ENCODE data around the gene MEIOSIN.

Gene MEIOSIN

DNA sequence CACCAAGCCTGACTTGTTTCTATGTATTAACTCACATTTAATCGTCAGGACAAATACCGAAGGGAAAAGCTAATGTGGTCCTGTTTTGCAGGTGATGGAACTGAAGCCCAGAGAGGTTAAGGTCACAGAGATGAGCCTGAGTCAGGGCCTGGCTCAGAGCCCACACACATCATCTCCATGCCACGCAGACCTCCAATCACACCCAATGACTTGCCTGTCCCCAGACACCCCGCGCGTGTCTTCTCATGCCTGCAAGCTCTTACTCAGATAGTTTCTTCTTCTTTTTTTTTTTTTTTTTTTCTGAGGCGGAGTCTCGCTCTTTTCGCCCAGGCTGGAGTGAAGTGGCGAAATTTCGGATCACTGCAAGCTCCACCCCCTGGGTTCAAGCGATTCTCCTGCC is 19.4 kb downstream of the MEIOSIN start:
- Histone ChIP-seq H3K36me3 (ENCODE audit: insufficient read depth, low read length) (no peaks in the 10 kb centered on the region), H3K79me2 (ENCODE audit: insufficient read depth, low read length) (no peaks in the 10 kb centered on the region), H3K27ac (ENCODE audit: low read length) (no peak overlapping the region), H3K4me3 (ENCODE audit: low read depth in 1 of 2, low read length in 2 of 2) (no peak overlapping the region), H3K9ac (ENCODE audit: low read depth, low read length) (no peak overlapping the region), H3K9me3 (ENCODE audit: insufficient read depth, low read length, severe bottlenecking) (no peaks in the 10 kb centered on the region), H3K4me1 (ENCODE audit: insufficient read depth, low read length) (no peaks in the 10 kb centered on the region), H2AFZ (ENCODE audit: low read depth, low read length) (no peak overlapping the region), H3K4me2 (ENCODE audit: insufficient read depth, low read length) (no peak overlapping the region), H3K27me3 (ENCODE audit: insufficient read depth, low read length, poor library complexity) (no peaks in the 10 kb centered on the region), H4K20me1 (ENCODE audit: insufficient read depth, low read length) (no peaks in the 10 kb centered on the region)
- ATAC-seq (ENCODE audit: insufficient read depth, low read depth) (no peak), DNase-seq (no peak)
- TF ChIP-seq EZH2 (IDR thresholded peaks at IDR 0.05; ENCODE audit: borderline replicate concordance, low read depth, low read length, severe bottlenecking) (no peak), CTCF (IDR thresholded peaks at IDR 0.05; ENCODE audit: borderline replicate concordance, extremely low read depth, low read length, poor library complexity, severe bottlenecking) (no peak)

GRCh38 chr19:45753548-45753947 is 20.3 kb downstream of the MEIOSIN start:
- DNase-seq (no peak), ATAC-seq (ENCODE audit: insufficient read depth, low read depth) (no peak)
- no peak overlapping the region for H3K9ac ChIP-seq (ENCODE audit: low read depth, low read length)
- no peaks in the 10 kb centered on the region for H3K4me1 ChIP-seq (ENCODE audit: insufficient read depth, low read length)
- no peaks in the 10 kb centered on the region for H3K9me3 ChIP-seq (ENCODE audit: insufficient read depth, low read length, severe bottlenecking)
- H3K27me3 ChIP-seq (ENCODE audit: insufficient read depth, low read length, poor library complexity) = no peaks in the 10 kb centered on the region
- H4K20me1 ChIP-seq (ENCODE audit: insufficient read depth, low read length) = no peaks in the 10 kb centered on the region
- H3K79me2 ChIP-seq (ENCODE audit: insufficient read depth, low read length) = no peaks in the 10 kb centered on the region
- H2AFZ ChIP-seq (ENCODE audit: low read depth, low read length) = no peak overlapping the region
- H3K36me3 ChIP-seq (ENCODE audit: insufficient read depth, low read length) = no peaks in the 10 kb centered on the region
- H3K4me3 ChIP-seq (ENCODE audit: low read depth in 1 of 2, low read length in 2 of 2) = no peak overlapping the region
- no peak overlapping the region for H3K4me2 ChIP-seq (ENCODE audit: insufficient read depth, low read length)
- no peak for TF ChIP-seq EZH2 (IDR thresholded peaks at IDR 0.05; ENCODE audit: borderline replicate concordance, low read depth, low read length, severe bottlenecking)
- TF ChIP-seq CTCF (IDR thresholded peaks at IDR 0.05; ENCODE audit: borderline replicate concordance, extremely low read depth, low read length, poor library complexity, severe bottlenecking) = no peak
- no peak overlapping the region for H3K27ac ChIP-seq (ENCODE audit: low read length)

GRCh38 chr19:45754323-45754722 is 21.1 kb downstream of the MEIOSIN start:
- no peaks in the 10 kb centered on the region for H3K79me2 ChIP-seq (ENCODE audit: insufficient read depth, low read length)
- no peak overlapping the region for H3K4me3 ChIP-seq (ENCODE audit: low read depth in 1 of 2, low read length in 2 of 2)
- H2AFZ ChIP-seq (ENCODE audit: low read depth, low read length) = no peak overlapping the region
- no peaks in the 10 kb centered on the region for H3K36me3 ChIP-seq (ENCODE audit: insufficient read depth, low read length)
- no peak overlapping the region for H3K9ac ChIP-seq (ENCODE audit: low read depth, low read length)
- H3K4me1 ChIP-seq (ENCODE audit: insufficient read depth, low read length) = no peaks in the 10 kb centered on the region
- no peak for DNase-seq
- TF ChIP-seq CTCF (IDR thresholded peaks at IDR 0.05; ENCODE audit: borderline replicate concordance, extremely low read depth, low read length, poor library complexity, severe bottlenecking) (no peak), EZH2 (IDR thresholded peaks at IDR 0.05; ENCODE audit: borderline replicate concordance, low read depth, low read length, severe bottlenecking) (no peak)
- no peak overlapping the region for H3K27ac ChIP-seq (ENCODE audit: low read length)
- ATAC-seq (ENCODE audit: insufficient read depth, low read depth) = no peak
- no peak overlapping the region for H3K4me2 ChIP-seq (ENCODE audit: insufficient read depth, low read length)
- H3K9me3 ChIP-seq (ENCODE audit: insufficient read depth, low read length, severe bottlenecking) = no peaks in the 10 kb centered on the region
- H4K20me1 ChIP-seq (ENCODE audit: insufficient read depth, low read length) = no peaks in the 10 kb centered on the region; the same call in 1 of the 2 replicates
- no peaks in the 10 kb centered on the region for H3K27me3 ChIP-seq (ENCODE audit: insufficient read depth, low read length, poor library complexity)

GRCh38 chr19:45757695-45758094 is 24.5 kb downstream of the MEIOSIN start:
- H3K27me3 ChIP-seq (ENCODE audit: insufficient read depth, low read length, poor library complexity) = no peaks in the 10 kb centered on the region
- no peak overlapping the region for H3K4me3 ChIP-seq (ENCODE audit: low read depth in 1 of 2, low read length in 2 of 2)
- H3K27ac ChIP-seq (ENCODE audit: low read length) = no peak overlapping the region
- H4K20me1 ChIP-seq (ENCODE audit: insufficient read depth, low read length) = no peaks in the 10 kb centered on the region; the same call in 1 of the 2 replicates
- DNase-seq (no peak), ATAC-seq (ENCODE audit: insufficient read depth, low read depth) (no peak)
- no peaks in the 10 kb centered on the region for H3K4me1 ChIP-seq (ENCODE audit: insufficient read depth, low read length)
- H2AFZ ChIP-seq (ENCODE audit: low read depth, low read length) = no peak overlapping the region
- H3K4me2 ChIP-seq (ENCODE audit: insufficient read depth, low read length) = no peak overlapping the region
- H3K9me3 ChIP-seq (ENCODE audit: insufficient read depth, low read length, severe bottlenecking) = no peaks in the 10 kb centered on the region
- H3K9ac ChIP-seq (ENCODE audit: low read depth, low read length) = no peak overlapping the region
- no peaks in the 10 kb centered on the region for H3K36me3 ChIP-seq (ENCODE audit: insufficient read depth, low read length)
- TF ChIP-seq CTCF (IDR thresholded peaks at IDR 0.05; ENCODE audit: borderline replicate concordance, extremely low read depth, low read length, poor library complexity, severe bottlenecking) = no peak
- TF ChIP-seq EZH2 (IDR thresholded peaks at IDR 0.05; ENCODE audit: borderline replicate concordance, low read depth, low read length, severe bottlenecking) = no peak
- H3K79me2 ChIP-seq (ENCODE audit: insufficient read depth, low read length) = no peaks in the 10 kb centered on the region
